Bronchial epithelial cell (primary cell): Measurements from ENCODE around the gene TFCP2L1. TPM values are rescaled to one million over a fixed set of nuclear protein-coding genes. Genes with fewer than 3 reads are reported as not detected.
A peak's percentile ranks its signal among the peaks of the same experiment; 100 is the strongest.

Experiments
- DNase-seq: peaks from one replicate; pipeline ENCODE4 v3.0.0-alpha.2; 2010; ENCODE audit warnings: low read depth
- FAIRE-seq: peaks from 2 replicates; lab custom pipeline; 2011; peaks lifted over from hg19 to GRCh38; lab: Jason Lieb, UNC
- H3K27me3 ChIP-seq: 2 replicates; pipeline ENCODE4 v1.5.1; 2011; ENCODE audit warnings: low read length; ENCODE audit not compliant: control insufficient read depth, insufficient read depth
- H3K36me3 ChIP-seq: 2 replicates; pipeline ENCODE4 v1.5.1; 2011; ENCODE audit warnings: low read length; ENCODE audit not compliant: control insufficient read depth, insufficient read depth
- H3K4me3 ChIP-seq: 2 replicates; pipeline ENCODE4 v1.5.1; 2011; ENCODE audit warnings: mild to moderate bottlenecking, low read depth, low read length, control low read depth
- CTCF ChIP-seq: IDR thresholded peaks from 2 replicates; pipeline ENCODE4 v1.5.1; 2011; ENCODE audit warnings: mild to moderate bottlenecking, moderate library complexity, low read length, control low read depth, inconsistent platforms; ENCODE audit not compliant: insufficient read depth, severe bottlenecking
- total RNA-seq: library from RNA; depleted of rRNA; stranded (reverse); fragments of >200 nt; gene quantifications from 2 replicates; pipeline ENCODE4 v1.2.1, GENCODE V29; 2014

TFCP2L1 gene
- total RNA-seq, 1 donor from 2014 or later = 5.5 TPM

GRCh38 chr2:121200011-121200347, 85.0 kb downstream of the TFCP2L1 start:
- no peak overlapping the region for H3K4me3 ChIP-seq
- H3K27me3 ChIP-seq = no peaks in the 10 kb centered on the region
- no peaks in the 10 kb centered on the region for H3K36me3 ChIP-seq
- no peak for TF ChIP-seq CTCF
- FAIRE-seq = no peak
- no peak for DNase-seq

- FAIRE-seq (no peak), DNase-seq (no peak)
- Histone ChIP-seq H3K4me3 (no peak overlapping the region), H3K27me3 (no peaks in the 10 kb centered on the region), H3K36me3 (no peaks in the 10 kb centered on the region)
- no peak for TF ChIP-seq CTCF
These were observed 85.6 kb downstream of the TFCP2L1 start for GRCh38 chr2:121199281-121200010.

- DNase-seq = peak; percentile 87
- FAIRE-seq = peak; percentile 93
- no peak for TF ChIP-seq CTCF
- H3K36me3 ChIP-seq = no peaks in the 10 kb centered on the region
- H3K27me3 ChIP-seq = no peaks in the 10 kb centered on the region
- no peak overlapping the region for H3K4me3 ChIP-seq
These were observed 87.5 kb downstream of the TFCP2L1 start for GRCh38 chr2:121197369-121198091.

- FAIRE-seq (no peak), DNase-seq (no peak)
These were observed 88.2 kb downstream of the TFCP2L1 start for GRCh38 chr2:121196849-121197155.

GRCh38 chr2:121196132-121196848, 88.7 kb downstream of the TFCP2L1 start:
- no peak for TF ChIP-seq CTCF
- Histone ChIP-seq H3K4me3 (no peak overlapping the region), H3K36me3 (no peaks in the 10 kb centered on the region), H3K27me3 (no peaks in the 10 kb centered on the region)
- no peak for FAIRE-seq
- no peak for DNase-seq

More at GRCh38 chr2:121196849-121197155, 88.2 kb downstream of the TFCP2L1 start:
- Histone ChIP-seq H3K27me3 (no peaks in the 10 kb centered on the region), H3K4me3 (no peak overlapping the region), H3K36me3 (no peaks in the 10 kb centered on the region)
- TF ChIP-seq CTCF = no peak
